HepG2 (cell line): ENCODE data around the gene MRPL38. TPM values are rescaled to one million over a fixed set of nuclear protein-coding genes. Genes with fewer than 3 reads are reported as not detected.

ENCODE experiments used
- AGO1 ChIP-seq: fragments of 200-400 bp; formaldehyde crosslinking; IDR thresholded peaks from 2 replicates; pipeline ENCODE4 v1.6.1; 2017; ENCODE audit warnings: mild to moderate bottlenecking, low read depth, low read length, moderate library complexity; ENCODE audit not compliant: poor library complexity, severe bottlenecking
- ARHGAP35 ChIP-seq: sonication (generic); formaldehyde crosslinking; IDR thresholded peaks from 2 replicates; pipeline ENCODE4 v1.9.0; 2022; ENCODE audit warnings: mild to moderate bottlenecking, inconsistent platforms, moderate library complexity, missing genetic modification reagents, borderline replicate concordance
- GPBP1L1 ChIP-seq: sonication (generic); formaldehyde crosslinking; IDR thresholded peaks from 2 replicates; pipeline ENCODE4 v1.5.0; 2020; ENCODE audit warnings: mild to moderate bottlenecking, missing genetic modification reagents
- HOMEZ ChIP-seq: IDR thresholded peaks from 2 replicates; pipeline ENCODE4 v1.6.1; 2016; ENCODE audit warnings: low read depth
- KDM5A ChIP-seq: fragments of 200-600 bp; sonication (generic); IDR thresholded peaks from 2 replicates; pipeline ENCODE4 v1.7.0; 2018; ENCODE audit warnings: antibody characterized with exemption, mild to moderate bottlenecking, low read length, borderline replicate concordance
- MEIS1 ChIP-seq: sonication (generic); formaldehyde crosslinking; IDR thresholded peaks from 2 replicates; pipeline ENCODE4 v1.9.0; 2021; ENCODE audit warnings: mild to moderate bottlenecking, missing genetic modification reagents, moderate library complexity, borderline replicate concordance
- NR0B2 ChIP-seq: sonication (generic); formaldehyde crosslinking; IDR thresholded peaks from 2 replicates; pipeline ENCODE4 v1.4.0; 2020; ENCODE audit warnings: mild to moderate bottlenecking, missing genetic modification reagents
- PBX2 ChIP-seq: IDR thresholded peaks from 2 replicates; pipeline ENCODE4 v1.6.1; 2016; ENCODE audit warnings: control low read depth
- SKIL ChIP-seq: sonication (generic); formaldehyde crosslinking; IDR thresholded peaks from 2 replicates; pipeline ENCODE4 v1.8.0; 2022; ENCODE audit warnings: missing genetic modification reagents, mild to moderate bottlenecking, moderate library complexity, borderline replicate concordance
- SUZ12 ChIP-seq: fragments of 150-350 bp; IDR thresholded peaks from 2 replicates; pipeline ENCODE4 v1.6.1; 2014; ENCODE audit warnings: low read depth, low read length
- TMF1 ChIP-seq: sonication (generic); formaldehyde crosslinking; IDR thresholded peaks from 2 replicates; pipeline ENCODE4 v1.8.1; 2022; ENCODE audit warnings: low read depth, missing genetic modification reagents
- UBTF ChIP-seq: sonication (generic); formaldehyde crosslinking; IDR thresholded peaks from 2 replicates; pipeline ENCODE4 v1.4.0; 2020; ENCODE audit warnings: mild to moderate bottlenecking, missing genetic modification reagents
- ZBTB2 ChIP-seq: sonication (generic); formaldehyde crosslinking; IDR thresholded peaks from 2 replicates; pipeline ENCODE4 v1.8.0; 2022; ENCODE audit warnings: low read depth, missing genetic modification reagents
- ZBTB7A ChIP-seq: sonication (generic); formaldehyde crosslinking; IDR thresholded peaks from 2 replicates; pipeline ENCODE4 v1.8.0; 2022; ENCODE audit warnings: mild to moderate bottlenecking, missing genetic modification reagents
- ZFP36L1 ChIP-seq: sonication (generic); formaldehyde crosslinking; IDR thresholded peaks from 2 replicates; pipeline ENCODE4 v1.8.0; 2022; ENCODE audit warnings: mild to moderate bottlenecking, missing genetic modification reagents, moderate library complexity
- ZFP41 ChIP-seq: sonication (generic); formaldehyde crosslinking; IDR thresholded peaks from 2 replicates; pipeline ENCODE4 v1.4.0; 2020; ENCODE audit warnings: mild to moderate bottlenecking, missing genetic modification reagents, borderline replicate concordance
- ZKSCAN5 ChIP-seq: sonication (generic); formaldehyde crosslinking; IDR thresholded peaks from 2 replicates; pipeline ENCODE4 v1.5.1; 2020; ENCODE audit warnings: mild to moderate bottlenecking, missing genetic modification reagents
- ZNF331 ChIP-seq: sonication (generic); formaldehyde crosslinking; IDR thresholded peaks from 2 replicates; pipeline ENCODE4 v1.4.0; 2020; ENCODE audit warnings: missing genetic modification reagents
- polyA plus RNA-seq, 8 experiments: library from polyadenylated mRNA; depleted of rRNA in 3 of 8; stranded (reverse) in 7 of 8; unstranded in 1 of 8; fragments of >200 nt; fragmentation: Illumina TruSeq in 4 of 8; extraction: Trizol in 4 of 8; gene quantifications; 2 replicates each; pipeline versions ENCODE4 v1.2.1 to v1.2.3, GENCODE V29; 2011 to 2016; ENCODE audit warnings: low read depth in 4 of 8, missing spikeins in 1 of 8, mixed read lengths in 1 of 8; ENCODE audit not compliant: insufficient read depth in 1 of 8
- total RNA-seq, 5 experiments: library from RNA; depleted of rRNA; stranded (reverse); fragments of >200 nt; fragmentation: Illumina TruSeq; extraction: Trizol; gene quantifications; 2 replicates each; pipeline ENCODE4 v1.2.3, GENCODE V29; 2016; ENCODE audit warnings: low read depth in 1 of 5

The MRPL38 gene
- total and polyA plus RNA-seq, 2 of the 13 experiments (the other 11 are each of a cell fraction or from before 2014, with no cell fraction given), result 83.7 to 125 TPM

- no peak for TF ChIP-seq UBTF (CRISPR knock-in tag)
- TF ChIP-seq HOMEZ (CRISPR knock-in tag), result no peak; the same call in 1 of the 2 replicates
- no peak for TF ChIP-seq ZFP41 (CRISPR knock-in tag)
- TF ChIP-seq ARHGAP35 (CRISPR knock-in tag), result no peak
- TF ChIP-seq PBX2, result no peak
- TF ChIP-seq ZBTB7A, result 0 out of 2 replicates have a peak, but pooled peaks have one; percentile 11
- TF ChIP-seq ZBTB2 (CRISPR knock-in tag), result no peak
- TF ChIP-seq ZKSCAN5 (CRISPR knock-in tag), result no peak
- TF ChIP-seq GPBP1L1 (CRISPR knock-in tag), result no peak
- TF ChIP-seq AGO1, result no peak
- no peak for TF ChIP-seq SUZ12
- TF ChIP-seq ZFP36L1, result no peak
- no peak for TF ChIP-seq NR0B2 (CRISPR knock-in tag)
- no peak for TF ChIP-seq ZNF331
- TF ChIP-seq SKIL (CRISPR knock-in tag), result no peak
- TF ChIP-seq KDM5A, result no peak
- TF ChIP-seq TMF1 (CRISPR knock-in tag), result no peak
- TF ChIP-seq MEIS1, result no peak
Measured at GRCh38 chr17:75914643-75915267, 10.1 kb upstream of the MRPL38 start (continued).
